Measurements from ENCODE around the gene NXNL1.
A peak's percentile ranks its signal among the peaks of the same experiment; 100 is the strongest.
"Not testable (repeated sequence)": the region's sequence is repeated elsewhere in the genome, so short reads cannot be mapped to it uniquely, and the experiment has no call there.

The NXNL1 gene, protein sequence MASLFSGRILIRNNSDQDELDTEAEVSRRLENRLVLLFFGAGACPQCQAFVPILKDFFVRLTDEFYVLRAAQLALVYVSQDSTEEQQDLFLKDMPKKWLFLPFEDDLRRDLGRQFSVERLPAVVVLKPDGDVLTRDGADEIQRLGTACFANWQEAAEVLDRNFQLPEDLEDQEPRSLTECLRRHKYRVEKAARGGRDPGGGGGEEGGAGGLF

DNA sequence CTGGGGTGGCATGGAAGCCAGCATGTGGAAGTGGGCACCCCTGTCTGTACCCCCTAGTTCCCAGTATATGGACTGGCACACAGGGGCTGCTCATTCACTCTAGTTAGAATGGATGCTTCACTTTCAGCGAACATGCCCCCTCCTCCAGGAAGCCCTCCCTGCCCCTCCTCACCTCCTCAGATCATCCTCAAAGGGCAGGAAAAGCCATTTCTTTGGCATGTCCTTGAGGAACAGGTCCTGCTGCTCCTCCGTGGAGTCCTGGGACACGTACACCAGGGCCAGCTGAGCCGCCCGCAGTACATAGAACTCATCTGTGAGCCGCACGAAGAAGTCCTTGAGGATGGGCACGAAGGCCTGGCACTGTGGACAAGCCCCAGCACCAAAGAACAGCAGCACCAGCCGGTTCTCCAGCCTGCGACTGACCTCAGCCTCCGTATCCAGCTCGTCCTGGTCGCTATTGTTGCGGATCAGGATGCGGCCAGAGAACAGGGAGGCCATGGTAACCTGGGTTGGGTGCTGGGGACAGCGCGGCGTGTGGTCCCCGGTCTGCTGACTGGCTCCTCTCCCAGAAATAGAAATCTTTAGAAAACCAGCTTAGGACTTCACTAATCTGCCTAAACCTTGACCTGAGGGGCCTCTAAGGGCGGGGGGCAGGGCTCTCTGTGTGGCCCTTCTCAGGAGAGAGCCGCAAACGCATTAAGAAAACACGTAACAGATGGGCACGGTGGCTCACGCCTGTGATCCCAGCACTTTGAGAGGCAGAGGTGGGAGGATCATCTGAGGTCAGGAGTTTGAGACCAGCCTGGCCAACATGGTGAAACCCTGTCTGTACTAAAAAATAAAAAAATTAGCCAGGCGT lies at the start of gene NXNL1:
TSS of gene NXNL1 (minus strand) at position 555 of the 859 bp plus-strand sequence. CDS start at position 498, 57 bp downstream.
- DNase-seq: no peak

GRCh38 chr19:17508558-17508933 lies 47.8 kb upstream of the NXNL1 start:
- DNase-seq: not testable (repeated sequence)

DNA sequence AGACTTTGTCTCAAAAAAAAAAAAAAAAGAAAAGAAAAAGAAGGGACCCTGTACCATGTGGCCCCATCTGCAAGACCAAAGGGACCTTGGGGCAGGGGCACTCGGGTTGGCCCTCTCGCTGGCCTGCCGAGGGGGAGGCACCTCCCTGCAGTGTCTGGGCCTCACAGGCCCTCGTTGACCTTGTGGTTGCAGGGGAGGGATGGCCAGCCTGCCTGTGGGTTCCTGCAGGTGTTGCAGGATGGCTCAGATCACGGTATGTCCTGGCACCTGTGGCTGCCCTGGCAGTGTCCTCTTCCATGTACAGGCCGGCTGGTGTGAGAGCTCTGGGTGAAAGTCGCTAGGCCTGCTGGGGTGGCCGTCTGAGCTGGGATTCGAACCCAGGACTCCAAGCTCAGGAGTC lies 46.0 kb upstream of the NXNL1 start:
- DNase-seq: no peak

- peak in 2 of 14 donors; percentile 11 to 75 for DNase-seq
Measured at GRCh38 chr19:17505223-17505622, 44.5 kb upstream of the NXNL1 start.

- no peak for DNase-seq
Measured at GRCh38 chr19:17504456-17504855, 43.7 kb upstream of the NXNL1 start.

DNA sequence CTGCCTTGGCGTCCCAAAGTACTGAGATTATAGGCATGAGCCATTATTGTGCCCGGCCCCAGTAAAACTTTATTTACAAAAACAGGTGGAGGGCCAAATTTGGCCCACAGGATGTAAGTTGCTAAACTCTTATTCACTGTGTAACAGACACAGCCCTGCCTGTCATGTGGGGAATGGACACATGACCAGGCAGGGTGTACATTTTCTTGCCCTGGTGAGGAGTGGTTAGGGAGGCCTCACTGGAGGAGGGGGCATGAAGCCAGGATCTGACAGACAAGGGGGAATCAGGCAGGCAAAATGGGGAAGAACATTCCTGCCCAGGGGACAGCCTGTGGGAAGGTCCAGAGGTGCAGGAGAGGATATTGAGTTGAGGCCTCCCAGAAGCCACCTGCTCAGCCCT lies 43.3 kb upstream of the NXNL1 start:
- no peak for DNase-seq

DNA sequence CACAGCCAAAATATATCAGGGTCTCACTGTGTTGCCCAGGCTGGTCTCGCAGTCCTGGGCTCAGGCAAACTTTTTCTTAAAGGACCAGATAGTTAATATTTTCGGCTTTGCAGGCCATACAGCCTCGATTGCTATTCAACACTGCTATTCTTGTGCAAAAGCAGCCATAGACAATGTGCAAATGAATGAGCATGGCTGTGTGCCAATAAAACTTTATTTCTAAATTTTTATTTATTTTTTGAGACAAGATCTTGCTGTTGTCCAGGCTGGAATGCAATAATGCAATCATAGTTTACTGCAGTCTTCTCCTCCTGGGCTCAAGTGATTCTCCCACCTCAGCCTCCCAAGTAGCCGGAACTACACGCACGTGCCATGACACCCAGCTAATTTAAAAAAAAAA lies 42.5 kb upstream of the NXNL1 start:
- no peak for DNase-seq

- no peak for DNase-seq
Measured at GRCh38 chr19:17500447-17501198, 39.9 kb upstream of the NXNL1 start.

DNA sequence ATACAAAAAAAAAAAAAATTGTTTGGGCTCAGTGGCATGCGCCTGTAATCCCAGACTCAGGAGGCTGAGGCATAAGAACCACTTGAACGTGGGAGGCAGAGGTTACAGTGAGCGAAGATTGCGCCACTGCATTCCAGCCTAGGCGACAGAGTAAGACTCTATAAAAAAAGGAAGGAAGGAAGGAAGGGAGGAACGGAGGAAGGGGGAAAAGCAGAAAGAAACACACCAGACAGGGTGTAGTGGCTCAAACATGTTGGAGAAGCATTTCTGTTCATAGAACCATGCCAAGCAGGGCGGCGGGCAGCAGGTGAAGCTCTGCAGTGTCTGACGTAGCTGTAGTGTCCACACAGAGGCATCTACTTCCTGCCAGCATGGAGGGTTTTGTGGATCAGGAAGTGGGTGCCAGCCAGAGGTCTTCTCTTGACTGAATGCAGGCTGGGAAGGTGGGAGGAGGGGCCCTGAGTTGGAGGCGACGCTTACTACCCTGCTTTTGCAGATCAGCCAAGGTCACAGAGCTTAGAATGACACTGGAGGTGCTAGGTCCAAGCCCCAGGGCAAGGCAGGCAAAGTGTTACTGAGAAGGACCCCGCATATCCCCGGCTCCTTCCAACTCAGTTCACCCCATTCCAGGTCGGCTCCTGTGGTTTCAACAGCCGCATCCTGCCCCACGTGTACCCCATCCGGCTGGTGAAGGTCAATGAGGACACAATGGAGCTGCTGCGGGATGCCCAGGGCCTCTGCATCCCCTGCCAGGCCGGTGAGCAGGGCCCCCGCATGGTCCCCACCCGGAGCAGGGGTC lies 39.1 kb upstream of the NXNL1 start:
- DNase-seq: no peak

DNA sequence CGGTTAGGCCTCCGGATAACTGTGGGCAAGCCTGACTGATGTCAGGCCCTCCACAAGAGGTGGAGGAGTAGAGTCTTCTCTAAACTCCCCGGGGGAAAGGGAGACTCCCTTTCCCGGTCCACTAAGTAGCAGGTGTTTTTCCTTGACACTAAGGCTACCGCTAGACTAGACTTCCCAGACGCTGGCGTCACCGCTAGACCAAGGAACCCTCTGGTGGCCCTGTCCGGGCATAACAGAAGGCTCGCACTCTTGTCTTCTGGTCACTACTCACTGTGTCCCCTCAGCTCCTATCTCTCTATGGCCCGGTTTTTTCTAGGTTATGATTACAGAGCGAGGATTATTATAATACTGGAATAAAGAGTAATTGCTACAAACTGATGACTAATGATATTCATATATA lies 38.3 kb upstream of the NXNL1 start:
- DNase-seq: peak in 1 of 14 donors; percentile 25

GRCh38 chr19:17497149-17497798 lies 36.5 kb upstream of the NXNL1 start:
- DNase-seq: no peak

DNA sequence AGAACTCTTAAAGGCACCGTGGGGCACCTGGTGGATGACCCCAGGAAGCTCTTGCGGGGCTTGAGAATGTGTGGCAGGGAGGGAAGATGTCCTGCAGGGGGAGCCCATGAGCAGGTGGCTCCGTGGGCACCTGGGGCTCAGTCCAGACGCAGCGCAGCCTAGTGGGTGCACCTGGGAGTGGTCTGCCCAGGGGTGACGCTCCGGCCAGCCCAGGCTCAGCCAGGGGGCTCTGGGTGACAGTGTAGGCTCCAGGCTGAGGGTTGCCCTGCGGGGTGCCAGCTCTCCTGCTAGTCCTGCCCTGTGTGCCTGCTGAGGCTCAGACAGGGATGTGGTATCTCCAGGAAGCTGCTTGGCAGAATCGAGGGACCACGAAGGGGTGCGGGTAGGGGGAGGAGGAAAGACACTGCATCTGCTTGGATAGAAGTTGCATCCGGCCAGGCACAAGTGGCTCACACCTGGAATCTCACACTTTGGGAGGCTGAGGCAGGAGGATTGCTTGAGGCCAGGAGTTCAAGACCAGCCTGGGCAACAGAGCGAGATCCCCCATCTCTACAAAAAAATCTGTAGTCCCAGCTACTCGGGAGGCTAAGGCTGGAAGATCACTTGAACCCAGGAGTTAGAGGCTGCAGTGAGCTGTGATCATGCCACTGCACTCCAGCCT lies 35.7 kb upstream of the NXNL1 start:
- peak in 7 of 14 donors; percentile 8 to 62 (median 32) for DNase-seq

DNA sequence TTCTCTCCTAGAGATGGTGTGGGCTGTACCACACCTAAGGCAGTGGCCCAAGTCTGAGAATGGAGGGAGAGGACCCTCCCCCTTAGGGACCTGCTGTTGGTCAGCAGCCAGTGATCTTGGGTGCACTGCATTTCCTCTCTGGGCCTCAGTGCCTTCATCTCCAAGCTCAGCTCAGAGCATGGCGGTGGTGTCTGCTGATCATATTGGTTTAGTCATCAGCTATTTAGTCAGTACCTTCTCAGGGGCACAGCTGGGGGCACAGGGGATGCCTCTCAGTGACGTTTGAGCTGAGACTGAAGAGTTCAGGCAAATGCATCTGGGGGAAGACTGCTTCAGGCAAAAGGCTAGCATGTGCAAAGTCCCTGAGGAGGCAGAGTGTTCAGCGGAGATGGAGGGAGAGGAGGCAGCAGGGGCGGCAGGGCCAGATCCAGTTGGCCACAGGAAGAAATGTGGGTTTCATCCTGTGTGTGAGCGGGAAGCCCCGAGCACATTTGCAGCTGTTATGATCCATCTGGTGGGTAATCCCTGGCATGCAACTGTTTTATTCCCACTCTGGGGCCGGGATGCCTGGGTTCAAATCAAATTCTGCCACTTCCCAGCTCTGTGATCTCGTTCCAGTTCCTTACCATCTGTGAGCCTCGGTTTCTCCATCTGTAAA lies 35.0 kb upstream of the NXNL1 start:
- DNase-seq: no peak

- peak in 2 of 14 donors; percentile 18 for DNase-seq
Measured at GRCh38 chr19:17491287-17491686, 30.6 kb upstream of the NXNL1 start.

DNA sequence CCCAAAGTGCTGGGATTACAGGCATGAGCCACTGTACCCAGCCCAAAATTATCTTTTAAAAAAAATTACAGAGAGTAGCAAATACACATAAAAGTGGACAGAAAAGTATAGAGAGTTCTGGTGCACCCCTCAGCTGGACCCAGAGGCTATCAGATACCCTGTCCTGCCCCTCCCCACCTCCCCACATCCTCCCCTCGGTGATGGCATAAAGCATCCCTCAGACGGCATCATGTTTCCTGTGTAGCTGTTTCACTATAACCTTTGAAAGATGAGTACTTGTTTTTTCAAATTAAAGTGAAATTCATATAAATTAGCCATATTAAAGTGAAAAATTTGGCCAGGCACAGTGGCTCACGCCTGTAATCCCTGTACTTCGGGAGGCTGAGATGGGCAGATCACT lies 29.7 kb upstream of the NXNL1 start:
- DNase-seq: no peak

DNA sequence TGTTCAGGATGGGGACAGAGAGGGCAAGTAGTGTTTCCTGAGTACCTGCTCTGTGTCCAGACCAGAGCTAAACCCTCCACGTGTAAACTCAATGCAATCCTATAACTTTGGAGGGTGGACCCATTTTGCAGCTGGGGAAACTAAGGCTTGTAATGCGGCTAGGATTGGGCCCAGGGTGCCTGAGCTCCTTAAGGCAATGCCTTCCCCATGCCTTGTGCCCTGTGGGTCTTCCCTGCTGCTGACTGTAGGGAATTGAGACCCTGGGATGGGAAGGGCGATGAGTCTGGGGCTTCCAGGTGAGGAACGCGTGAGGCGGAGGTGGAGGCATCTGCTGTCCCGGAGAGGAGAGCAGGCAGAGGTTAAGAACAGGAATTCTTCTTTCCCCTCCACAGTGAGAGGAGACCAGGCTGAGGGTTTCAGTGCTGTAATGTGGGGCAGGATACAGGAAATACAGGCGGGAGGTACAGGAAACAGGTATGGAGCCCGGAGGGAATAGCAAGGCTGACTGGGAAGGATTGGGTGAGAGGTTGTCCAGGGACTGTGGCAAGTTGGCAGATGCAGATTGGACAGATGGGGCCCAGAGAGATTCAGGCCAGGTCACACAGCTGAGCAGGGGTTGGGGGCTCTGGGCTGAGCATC lies 28.8 kb upstream of the NXNL1 start:
- DNase-seq: no peak

DNA sequence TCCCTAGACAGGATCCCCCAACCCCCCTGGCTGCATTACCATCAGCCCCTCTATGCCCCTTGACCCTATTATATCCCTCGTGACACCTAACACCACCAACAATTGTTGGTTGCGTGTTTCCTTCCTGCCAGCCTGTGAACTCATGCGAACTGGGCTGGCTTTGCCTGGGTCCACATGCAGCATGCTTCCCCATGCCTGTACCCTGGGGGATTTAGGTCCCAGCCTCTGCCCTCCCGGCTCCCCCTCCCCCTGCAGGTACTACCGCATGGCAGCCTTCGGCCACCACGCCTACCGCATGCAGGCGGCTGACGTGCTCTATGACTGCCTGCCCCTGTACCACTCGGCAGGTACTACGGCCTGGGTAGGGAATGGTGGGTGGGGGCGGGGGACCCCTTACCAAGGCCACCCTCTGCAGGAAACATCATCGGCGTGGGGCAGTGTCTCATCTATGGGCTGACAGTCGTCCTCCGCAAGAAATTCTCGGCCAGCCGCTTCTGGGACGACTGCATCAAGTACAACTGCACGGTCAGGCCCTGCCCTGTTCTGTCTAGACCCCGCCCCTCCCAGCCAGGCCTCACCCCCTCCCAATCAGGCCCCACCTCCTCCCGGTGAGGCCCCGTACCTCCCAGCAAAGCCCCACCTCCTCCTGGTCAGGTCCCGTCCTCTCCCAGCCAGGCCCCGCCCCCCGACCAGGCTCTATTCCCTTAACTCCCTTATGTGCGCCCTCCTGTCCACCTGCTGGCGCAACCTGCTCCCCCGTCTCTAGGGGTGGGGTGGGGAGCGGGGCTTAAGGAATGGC lies 28.1 kb upstream of the NXNL1 start:
- no peak for DNase-seq

DNA sequence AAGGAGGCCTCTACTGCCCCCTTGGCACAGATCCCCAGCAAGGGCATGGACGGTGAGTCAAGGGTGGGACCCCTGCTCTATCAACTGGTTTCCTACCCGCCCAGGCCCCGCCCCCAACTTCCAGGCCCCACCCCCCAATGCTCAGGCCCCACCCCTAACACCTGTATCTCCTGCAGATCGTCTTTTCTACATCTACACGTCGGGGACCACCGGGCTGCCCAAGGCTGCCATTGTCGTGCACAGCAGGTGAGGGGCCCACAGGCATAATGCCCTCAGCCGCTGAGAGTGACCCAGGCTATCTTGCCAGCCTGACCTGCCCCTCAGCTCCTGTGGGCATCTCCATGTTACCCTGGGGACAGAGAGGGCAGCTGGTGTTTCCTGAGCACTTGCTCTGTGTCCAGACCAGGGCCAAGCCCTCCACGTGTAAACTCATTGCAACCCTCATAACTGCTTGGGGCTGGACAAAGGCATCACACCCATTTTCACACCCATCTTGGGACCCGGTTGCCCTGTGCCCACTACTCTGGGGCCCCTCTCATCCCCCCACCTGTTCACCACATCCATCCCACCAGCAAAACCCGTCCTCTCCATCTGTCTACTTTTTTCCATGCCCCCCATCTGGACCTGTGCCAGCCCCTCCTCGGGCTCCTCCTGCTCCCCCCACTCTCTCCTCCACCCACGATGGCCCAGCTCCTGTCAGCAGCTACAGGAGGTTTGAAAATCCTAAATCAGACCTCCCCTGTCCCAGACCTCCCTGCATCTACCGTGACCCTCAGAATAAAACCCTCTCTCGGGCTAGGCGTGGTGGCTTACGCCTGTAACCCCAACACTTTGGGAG lies 26.8 kb upstream of the NXNL1 start:
- DNase-seq: no peak
